ENCODE measurements around the gene MALT1. TPM values are rescaled to one million over a fixed set of nuclear protein-coding genes. Genes with fewer than 3 reads are reported as not detected.

MALT1 gene
- total and polyA plus RNA-seq, 2 experiments from 2014 or later, result 5.2 to 18.8 TPM

DNA sequence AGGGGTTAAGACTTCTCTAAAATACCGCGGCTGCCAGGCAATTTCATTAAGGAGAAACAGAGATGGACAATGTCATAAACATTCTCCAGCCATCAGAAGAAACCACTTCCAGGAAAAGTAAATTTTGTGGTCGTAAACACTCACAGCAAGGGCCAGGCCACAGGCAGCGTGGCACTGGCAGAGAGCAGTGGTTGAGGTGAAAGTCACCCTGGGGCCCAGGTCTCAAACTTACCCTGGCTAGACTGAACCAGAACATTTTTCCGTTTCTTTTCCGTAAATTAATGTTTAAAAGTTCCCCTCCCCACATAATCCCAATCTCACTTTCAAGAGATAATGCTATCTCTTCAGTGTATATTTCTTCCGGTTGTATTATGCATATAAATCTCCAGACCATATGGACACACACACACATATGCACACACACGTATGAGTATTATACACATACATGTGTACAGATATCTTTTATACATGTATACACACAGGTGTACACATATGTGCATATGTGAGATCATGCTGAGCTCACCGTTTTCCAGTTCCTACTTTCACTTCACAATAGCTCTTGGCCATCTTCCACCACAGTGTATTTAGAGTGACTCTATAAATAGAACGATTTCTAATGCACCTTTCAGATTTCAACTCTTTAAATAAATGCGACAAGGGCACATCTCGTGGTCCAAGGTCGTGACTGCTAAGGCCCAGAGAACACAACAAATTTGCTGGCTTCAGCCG, 90.1 kb downstream of the MALT1 start:
- Mint-ChIP-seq H3K9me3 (no peaks in the 10 kb centered on the region), H3K36me3 (ENCODE audit: low read depth) (no peaks in the 10 kb centered on the region; the same call in 2 of the 3 replicates), H3K27me3 (ENCODE audit: insufficient read depth, low read depth, poor library complexity) (no peaks in the 10 kb centered on the region), H3K4me1 (peaks cover 10% of the 10 kb centered on the region), H3K4me3 (no peak overlapping the region), H3K27ac (no peak overlapping the region)
- H3K27me3 ChIP-seq (ENCODE audit: insufficient read depth), result no peaks in the 10 kb centered on the region
- no peaks in the 10 kb centered on the region for H4K20me1 ChIP-seq (replicated peaks; ENCODE audit: insufficient read depth)
- no peak overlapping the region for H3K4me3 ChIP-seq
- peak overlapping the region; percentile 59 for H2AFZ ChIP-seq
- no peak overlapping the region for H3K4me2 ChIP-seq
- TF ChIP-seq JUNB (IDR thresholded peaks at IDR 0.05; ENCODE audit: unreplicated experiment), result no peak
- TF ChIP-seq ZNF331 (CRISPR knock-in tag; IDR thresholded peaks at IDR 0.05; ENCODE audit: low read depth), result no peak
- no peak for TF ChIP-seq STAT1 (IDR thresholded peaks at IDR 0.05; ENCODE audit: unreplicated experiment)
- TF ChIP-seq, protein P1, sequence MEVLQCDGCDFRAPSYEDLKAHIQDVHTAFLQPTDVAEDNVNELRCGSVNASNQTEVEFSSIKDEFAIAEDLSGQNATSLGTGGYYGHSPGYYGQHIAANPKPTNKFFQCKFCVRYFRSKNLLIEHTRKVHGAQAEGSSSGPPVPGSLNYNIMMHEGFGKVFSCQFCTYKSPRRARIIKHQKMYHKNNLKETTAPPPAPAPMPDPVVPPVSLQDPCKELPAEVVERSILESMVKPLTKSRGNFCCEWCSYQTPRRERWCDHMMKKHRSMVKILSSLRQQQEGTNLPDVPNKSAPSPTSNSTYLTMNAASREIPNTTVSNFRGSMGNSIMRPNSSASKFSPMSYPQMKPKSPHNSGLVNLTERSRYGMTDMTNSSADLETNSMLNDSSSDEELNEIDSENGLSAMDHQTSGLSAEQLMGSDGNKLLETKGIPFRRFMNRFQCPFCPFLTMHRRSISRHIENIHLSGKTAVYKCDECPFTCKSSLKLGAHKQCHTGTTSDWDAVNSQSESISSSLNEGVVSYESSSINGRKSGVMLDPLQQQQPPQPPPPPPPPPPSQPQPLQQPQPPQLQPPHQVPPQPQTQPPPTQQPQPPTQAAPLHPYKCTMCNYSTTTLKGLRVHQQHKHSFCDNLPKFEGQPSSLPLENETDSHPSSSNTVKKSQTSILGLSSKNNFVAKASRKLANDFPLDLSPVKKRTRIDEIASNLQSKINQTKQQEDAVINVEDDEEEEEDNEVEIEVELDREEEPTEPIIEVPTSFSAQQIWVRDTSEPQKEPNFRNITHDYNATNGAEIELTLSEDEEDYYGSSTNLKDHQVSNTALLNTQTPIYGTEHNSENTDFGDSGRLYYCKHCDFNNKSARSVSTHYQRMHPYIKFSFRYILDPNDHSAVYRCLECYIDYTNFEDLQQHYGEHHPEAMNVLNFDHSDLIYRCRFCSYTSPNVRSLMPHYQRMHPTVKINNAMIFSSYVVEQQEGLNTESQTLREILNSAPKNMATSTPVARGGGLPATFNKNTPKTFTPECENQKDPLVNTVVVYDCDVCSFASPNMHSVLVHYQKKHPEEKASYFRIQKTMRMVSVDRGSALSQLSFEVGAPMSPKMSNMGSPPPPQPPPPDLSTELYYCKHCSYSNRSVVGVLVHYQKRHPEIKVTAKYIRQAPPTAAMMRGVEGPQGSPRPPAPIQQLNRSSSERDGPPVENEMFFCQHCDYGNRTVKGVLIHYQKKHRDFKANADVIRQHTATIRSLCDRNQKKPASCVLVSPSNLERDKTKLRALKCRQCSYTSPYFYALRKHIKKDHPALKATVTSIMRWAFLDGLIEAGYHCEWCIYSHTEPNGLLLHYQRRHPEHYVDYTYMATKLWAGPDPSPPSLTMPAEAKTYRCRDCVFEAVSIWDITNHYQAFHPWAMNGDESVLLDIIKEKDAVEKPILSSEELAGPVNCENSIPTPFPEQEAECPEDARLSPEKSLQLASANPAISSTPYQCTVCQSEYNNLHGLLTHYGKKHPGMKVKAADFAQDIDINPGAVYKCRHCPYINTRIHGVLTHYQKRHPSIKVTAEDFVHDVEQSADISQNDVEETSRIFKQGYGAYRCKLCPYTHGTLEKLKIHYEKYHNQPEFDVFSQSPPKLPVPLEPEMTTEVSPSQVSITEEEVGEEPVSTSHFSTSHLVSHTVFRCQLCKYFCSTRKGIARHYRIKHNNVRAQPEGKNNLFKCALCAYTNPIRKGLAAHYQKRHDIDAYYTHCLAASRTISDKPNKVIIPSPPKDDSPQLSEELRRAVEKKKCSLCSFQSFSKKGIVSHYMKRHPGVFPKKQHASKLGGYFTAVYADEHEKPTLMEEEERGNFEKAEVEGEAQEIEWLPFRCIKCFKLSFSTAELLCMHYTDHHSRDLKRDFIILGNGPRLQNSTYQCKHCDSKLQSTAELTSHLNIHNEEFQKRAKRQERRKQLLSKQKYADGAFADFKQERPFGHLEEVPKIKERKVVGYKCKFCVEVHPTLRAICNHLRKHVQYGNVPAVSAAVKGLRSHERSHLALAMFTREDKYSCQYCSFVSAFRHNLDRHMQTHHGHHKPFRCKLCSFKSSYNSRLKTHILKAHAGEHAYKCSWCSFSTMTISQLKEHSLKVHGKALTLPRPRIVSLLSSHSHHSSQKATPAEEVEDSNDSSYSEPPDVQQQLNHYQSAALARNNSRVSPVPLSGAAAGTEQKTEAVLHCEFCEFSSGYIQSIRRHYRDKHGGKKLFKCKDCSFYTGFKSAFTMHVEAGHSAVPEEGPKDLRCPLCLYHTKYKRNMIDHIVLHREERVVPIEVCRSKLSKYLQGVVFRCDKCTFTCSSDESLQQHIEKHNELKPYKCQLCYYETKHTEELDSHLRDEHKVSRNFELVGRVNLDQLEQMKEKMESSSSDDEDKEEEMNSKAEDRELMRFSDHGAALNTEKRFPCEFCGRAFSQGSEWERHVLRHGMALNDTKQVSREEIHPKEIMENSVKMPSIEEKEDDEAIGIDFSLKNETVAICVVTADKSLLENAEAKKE (CRISPR knock-in tag; IDR thresholded peaks at IDR 0.05), result no peak
- TF ChIP-seq EZH2phosphoT487 (IDR thresholded peaks at IDR 0.05; ENCODE audit: unreplicated experiment), result no peak
- TF ChIP-seq, protein P2, sequence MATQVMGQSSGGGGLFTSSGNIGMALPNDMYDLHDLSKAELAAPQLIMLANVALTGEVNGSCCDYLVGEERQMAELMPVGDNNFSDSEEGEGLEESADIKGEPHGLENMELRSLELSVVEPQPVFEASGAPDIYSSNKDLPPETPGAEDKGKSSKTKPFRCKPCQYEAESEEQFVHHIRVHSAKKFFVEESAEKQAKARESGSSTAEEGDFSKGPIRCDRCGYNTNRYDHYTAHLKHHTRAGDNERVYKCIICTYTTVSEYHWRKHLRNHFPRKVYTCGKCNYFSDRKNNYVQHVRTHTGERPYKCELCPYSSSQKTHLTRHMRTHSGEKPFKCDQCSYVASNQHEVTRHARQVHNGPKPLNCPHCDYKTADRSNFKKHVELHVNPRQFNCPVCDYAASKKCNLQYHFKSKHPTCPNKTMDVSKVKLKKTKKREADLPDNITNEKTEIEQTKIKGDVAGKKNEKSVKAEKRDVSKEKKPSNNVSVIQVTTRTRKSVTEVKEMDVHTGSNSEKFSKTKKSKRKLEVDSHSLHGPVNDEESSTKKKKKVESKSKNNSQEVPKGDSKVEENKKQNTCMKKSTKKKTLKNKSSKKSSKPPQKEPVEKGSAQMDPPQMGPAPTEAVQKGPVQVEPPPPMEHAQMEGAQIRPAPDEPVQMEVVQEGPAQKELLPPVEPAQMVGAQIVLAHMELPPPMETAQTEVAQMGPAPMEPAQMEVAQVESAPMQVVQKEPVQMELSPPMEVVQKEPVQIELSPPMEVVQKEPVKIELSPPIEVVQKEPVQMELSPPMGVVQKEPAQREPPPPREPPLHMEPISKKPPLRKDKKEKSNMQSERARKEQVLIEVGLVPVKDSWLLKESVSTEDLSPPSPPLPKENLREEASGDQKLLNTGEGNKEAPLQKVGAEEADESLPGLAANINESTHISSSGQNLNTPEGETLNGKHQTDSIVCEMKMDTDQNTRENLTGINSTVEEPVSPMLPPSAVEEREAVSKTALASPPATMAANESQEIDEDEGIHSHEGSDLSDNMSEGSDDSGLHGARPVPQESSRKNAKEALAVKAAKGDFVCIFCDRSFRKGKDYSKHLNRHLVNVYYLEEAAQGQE (IDR thresholded peaks at IDR 0.05; ENCODE audit: unreplicated experiment), result no peak
- TF ChIP-seq EZH2 (IDR thresholded peaks at IDR 0.05; ENCODE audit: low read depth, unreplicated experiment), result no peak
- TF ChIP-seq, protein P3, sequence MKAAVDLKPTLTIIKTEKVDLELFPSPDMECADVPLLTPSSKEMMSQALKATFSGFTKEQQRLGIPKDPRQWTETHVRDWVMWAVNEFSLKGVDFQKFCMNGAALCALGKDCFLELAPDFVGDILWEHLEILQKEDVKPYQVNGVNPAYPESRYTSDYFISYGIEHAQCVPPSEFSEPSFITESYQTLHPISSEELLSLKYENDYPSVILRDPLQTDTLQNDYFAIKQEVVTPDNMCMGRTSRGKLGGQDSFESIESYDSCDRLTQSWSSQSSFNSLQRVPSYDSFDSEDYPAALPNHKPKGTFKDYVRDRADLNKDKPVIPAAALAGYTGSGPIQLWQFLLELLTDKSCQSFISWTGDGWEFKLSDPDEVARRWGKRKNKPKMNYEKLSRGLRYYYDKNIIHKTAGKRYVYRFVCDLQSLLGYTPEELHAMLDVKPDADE (IDR thresholded peaks at IDR 0.05), result no peak
- TF ChIP-seq, protein P4, sequence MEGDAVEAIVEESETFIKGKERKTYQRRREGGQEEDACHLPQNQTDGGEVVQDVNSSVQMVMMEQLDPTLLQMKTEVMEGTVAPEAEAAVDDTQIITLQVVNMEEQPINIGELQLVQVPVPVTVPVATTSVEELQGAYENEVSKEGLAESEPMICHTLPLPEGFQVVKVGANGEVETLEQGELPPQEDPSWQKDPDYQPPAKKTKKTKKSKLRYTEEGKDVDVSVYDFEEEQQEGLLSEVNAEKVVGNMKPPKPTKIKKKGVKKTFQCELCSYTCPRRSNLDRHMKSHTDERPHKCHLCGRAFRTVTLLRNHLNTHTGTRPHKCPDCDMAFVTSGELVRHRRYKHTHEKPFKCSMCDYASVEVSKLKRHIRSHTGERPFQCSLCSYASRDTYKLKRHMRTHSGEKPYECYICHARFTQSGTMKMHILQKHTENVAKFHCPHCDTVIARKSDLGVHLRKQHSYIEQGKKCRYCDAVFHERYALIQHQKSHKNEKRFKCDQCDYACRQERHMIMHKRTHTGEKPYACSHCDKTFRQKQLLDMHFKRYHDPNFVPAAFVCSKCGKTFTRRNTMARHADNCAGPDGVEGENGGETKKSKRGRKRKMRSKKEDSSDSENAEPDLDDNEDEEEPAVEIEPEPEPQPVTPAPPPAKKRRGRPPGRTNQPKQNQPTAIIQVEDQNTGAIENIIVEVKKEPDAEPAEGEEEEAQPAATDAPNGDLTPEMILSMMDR (conservative IDR thresholded peaks at IDR 0.05; ENCODE audit: low read depth in 2 of 2), result no peak
- no peak for TF ChIP-seq NANOG (IDR thresholded peaks at IDR 0.05; ENCODE audit: borderline replicate concordance)
- TF ChIP-seq POLR2AphosphoS5 (IDR thresholded peaks at IDR 0.05; ENCODE audit: low read depth), result no peak
- TF ChIP-seq ZNF114 (CRISPR knock-in tag; IDR thresholded peaks at IDR 0.05), result no peak
- no peak for TF ChIP-seq CREB1 (CRISPR knock-in tag; IDR thresholded peaks at IDR 0.05; ENCODE audit: low read depth)
- DNase-seq (ENCODE audit: low spot score) (no peak), ATAC-seq (no peak)
- no peaks in the 10 kb centered on the region for H3K79me2 ChIP-seq (replicated peaks; ENCODE audit: insufficient read depth)
- H3K9me2 ChIP-seq (ENCODE audit: insufficient read depth), result 0 out of 2 replicates have a peak, but pooled peaks cover 8% of the 10 kb centered on the region
- H3F3A ChIP-seq (replicated peaks; ENCODE audit: low read depth), result no peaks in the 10 kb centered on the region
- no peaks in the 10 kb centered on the region; the same call in 1 of the 2 replicates for H3K4me1 ChIP-seq (ENCODE audit: insufficient read depth)
- no peak overlapping the region for H3K27ac ChIP-seq (ENCODE audit: low read depth)
- H3K36me3 ChIP-seq (ENCODE audit: insufficient read depth), result no peaks in the 10 kb centered on the region
